CD1c-positive myeloid dendritic cell (primary cell): ENCODE data around the gene ENPP6.

ENCODE experiments used
- DNase-seq: peaks from one replicate; pipeline ENCODE4 v3.0.0-alpha.2; 2016; ENCODE audit errors: extremely low spot score

ENPP6 gene

DNA sequence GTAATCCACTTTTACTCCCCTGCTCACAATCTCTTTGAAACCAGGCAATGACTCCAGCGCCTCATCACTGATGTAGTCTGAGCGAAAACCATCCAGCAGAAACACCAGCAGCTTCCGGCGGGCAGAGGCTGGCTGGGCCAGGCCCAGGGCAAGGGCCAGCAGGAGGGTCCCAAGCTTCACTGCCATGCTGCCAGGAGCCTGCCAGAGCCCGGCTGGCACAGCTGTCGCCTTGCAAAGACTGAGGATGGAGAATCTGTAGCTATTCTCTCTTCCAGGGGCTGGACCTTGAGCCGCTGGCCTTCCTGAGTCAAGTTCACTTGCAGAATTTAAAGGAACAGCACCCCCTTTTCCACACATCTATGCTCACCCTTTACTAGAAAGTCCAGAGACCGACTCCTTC lies at the start of gene ENPP6:
Gene ENPP6, minus strand, starts transcription at position 240 of the 400 bp plus-strand sequence. Its CDS starts 54 bp downstream, at position 186.
- DNase-seq, result no peak

GRCh38 chr4:184267206-184267608 lies 49.5 kb upstream of the ENPP6 start:
- no peak for DNase-seq

DNA sequence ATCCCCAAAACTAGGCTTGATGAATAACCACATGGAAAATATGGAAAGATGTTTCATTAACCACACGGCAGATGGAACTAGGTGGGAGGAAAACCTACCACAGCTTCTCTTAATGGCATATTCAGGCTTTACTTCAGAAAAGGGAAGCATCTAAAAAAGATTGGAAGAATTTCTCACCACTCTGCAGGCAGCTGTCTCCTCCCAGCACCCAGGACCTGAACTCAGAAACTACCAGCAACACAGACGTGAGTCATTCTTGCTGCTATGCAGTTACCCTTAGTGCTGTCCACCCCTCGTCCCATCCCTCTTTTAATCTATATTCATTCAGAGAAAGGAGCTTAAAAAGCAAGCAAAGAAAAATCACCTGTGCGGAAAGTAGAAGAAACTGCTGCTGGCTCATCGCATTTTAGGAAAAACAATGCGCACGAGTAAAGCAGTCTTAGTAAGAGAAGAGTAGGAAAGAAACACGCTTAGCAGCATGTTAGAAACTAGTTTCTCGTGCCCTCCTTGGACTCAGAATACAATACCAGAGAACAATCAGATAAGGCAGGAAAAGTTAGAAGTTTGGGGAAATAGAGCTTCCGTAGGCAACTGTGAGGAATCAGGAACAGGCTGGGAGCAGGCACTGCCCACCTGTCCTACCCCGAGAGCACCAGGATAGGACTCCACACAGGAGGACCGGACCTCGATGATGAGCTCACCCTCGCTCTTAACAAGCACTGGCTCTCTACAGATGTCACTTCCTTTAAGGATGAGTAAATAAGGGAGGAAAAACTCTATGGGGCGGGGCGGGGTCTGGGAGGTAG lies 48.1 kb upstream of the ENPP6 start:
- peak; percentile 84 for DNase-seq

GRCh38 chr4:184263910-184264732 lies 46.4 kb upstream of the ENPP6 start:
- DNase-seq, result peak; percentile 96

GRCh38 chr4:184263461-184263860 lies 45.8 kb upstream of the ENPP6 start:
- no peak for DNase-seq

GRCh38 chr4:184262901-184263300 lies 45.2 kb upstream of the ENPP6 start:
- DNase-seq, result peak; percentile 12

GRCh38 chr4:184261246-184261645 lies 43.6 kb upstream of the ENPP6 start:
- DNase-seq, result no peak

GRCh38 chr4:184259866-184260265 lies 42.2 kb upstream of the ENPP6 start:
- no peak for DNase-seq

DNA sequence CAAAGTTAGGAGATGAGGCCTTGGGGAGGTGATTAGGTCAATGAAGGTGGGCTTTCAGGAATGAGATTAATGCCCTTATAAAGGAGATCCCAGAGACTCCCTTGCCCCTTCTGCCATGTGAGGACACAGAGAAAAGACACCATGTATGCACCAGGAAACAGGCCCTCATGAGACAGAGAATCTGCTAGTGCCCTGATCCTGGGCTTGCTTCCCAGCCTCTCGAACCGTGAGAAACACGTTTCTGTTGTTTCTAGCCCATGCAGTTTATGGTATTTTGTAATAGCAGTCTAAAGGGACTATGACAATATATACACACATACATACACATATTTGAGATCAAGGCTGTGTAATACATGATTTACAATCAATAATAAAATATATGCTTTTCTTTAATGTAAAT lies 41.4 kb upstream of the ENPP6 start:
- DNase-seq, result no peak

GRCh38 chr4:184255871-184256642 lies 38.4 kb upstream of the ENPP6 start:
- no peak for DNase-seq

DNA sequence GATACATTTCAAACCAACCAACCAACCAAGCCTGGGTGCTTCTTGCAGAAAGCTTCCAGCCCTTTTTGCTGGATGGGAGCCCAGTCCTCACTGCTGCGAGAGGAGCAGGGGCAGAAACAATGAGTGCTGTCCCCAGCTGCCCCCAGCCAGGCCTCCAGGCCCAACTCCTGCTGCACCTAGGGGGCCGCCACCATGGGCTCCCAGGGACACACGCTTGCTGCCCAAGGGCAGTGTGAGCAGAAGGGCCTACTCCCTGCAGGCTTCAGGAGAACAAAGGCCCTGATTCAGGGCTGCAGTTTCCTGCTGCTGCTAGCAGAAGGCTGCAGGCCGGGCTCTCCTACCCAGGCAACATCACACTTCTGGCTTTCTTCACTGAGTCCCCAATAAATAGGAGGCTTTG lies 37.7 kb upstream of the ENPP6 start:
- no peak for DNase-seq

DNA sequence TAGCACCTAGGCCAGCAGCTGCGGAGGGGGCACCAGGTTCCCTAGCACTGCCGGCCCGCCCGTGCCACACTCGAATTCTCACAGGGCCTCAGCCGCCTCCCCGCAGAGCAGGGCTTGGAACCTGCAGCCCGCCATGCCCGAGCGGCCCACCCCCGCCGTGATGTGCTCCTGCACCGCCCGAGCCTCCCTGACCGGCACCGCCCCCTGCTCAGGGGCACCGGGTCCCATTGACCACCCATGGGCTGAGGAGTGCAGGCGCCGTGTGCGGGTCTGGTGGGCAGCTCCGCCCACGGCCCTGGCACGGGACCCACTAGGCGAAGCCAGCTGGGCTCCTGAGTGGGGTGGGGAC lies 35.4 kb upstream of the ENPP6 start:
- DNase-seq, result no peak

DNA sequence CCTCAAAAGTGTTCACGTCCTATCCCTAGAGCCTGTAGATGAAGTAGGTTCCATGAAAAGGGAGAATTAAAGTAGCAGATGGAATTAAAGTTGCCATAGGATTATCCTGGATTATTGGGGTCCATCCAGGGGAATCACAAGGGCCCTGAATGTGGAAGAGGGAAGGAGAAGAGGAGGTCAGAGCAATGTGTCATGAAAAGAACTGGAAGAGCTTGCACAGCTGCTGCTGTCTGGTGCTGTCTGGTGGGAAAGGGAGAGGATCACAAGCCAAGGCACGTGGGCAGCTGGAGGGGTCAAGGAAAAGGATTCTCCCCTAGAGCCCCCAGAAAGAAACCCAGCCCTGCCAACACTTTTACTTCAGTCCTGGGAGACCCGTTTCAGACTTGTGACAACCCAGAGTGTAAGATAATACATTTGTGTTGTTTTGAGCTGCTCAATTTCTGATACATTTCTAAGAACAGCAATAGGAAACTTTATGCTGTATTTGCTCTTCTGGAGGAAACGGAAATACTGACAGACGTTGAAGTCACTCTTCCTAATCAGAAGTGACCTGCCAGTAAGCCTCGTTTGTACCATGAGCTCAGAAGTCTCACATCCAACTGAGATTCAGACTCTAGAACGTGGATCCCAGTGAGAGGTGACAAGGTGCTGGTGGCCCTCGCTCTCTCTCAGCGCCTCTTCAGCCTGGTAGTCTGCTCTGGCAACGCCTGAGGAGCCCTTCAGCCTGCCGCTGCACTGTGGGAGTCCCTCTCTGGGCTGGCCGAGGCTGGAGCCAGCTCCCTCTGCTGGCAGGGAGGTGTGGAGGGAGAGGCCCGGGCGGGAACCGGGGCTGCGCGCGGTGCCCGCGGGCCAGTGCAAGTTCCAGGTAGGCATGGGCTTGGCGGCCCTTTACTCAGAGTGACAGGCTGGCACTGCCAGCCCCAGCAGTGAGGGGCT lies 34.7 kb upstream of the ENPP6 start:
- no peak for DNase-seq

GRCh38 chr4:184251670-184251980 lies 34.0 kb upstream of the ENPP6 start:
- DNase-seq, result no peak

GRCh38 chr4:184250795-184251669 lies 33.4 kb upstream of the ENPP6 start:
- peak; percentile 68 for DNase-seq

- no peak for DNase-seq
Observed at GRCh38 chr4:184248216-184248615, 30.5 kb upstream of the ENPP6 start.

DNA sequence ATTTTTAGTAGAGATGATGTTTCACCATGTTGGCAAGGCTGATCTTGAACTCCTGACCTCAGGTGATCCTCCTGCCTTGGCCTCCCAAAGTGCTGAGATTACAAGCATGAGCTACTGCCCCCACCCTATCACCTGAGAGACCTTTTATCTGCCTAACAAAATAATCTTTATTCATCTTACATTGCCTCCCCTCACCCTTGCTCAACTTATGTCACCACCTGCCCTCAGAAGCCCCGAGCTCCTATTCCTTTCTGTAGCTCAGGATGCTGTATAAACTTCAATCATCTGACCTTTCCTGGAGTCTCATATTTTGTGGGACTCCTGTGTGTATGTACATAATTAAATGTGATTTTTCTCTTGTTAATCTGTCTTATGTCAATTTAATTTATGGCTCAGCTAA lies 29.7 kb upstream of the ENPP6 start:
- DNase-seq, result no peak

DNA sequence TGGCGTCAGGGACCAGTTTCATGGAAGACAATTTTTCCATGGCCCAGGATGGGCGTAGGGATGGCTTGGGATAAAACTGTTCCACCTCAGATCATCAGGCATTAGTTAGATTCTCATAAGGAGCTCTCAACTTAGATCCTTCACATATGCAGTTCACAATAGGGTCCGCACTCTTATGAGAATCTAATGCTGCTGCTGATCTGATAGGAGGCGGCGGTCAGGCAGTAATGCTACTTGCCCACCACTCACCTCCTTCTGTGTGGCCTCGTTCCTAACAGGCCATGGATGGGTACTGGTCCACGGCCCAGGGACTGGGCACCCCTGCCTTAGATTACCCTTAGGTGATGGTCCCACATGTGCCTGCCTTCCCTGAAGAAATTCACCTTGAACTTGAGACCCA lies 28.8 kb upstream of the ENPP6 start:
- DNase-seq, result no peak

- no peak for DNase-seq
Observed at GRCh38 chr4:184238072-184238745, 20.5 kb upstream of the ENPP6 start.

GRCh38 chr4:184237612-184238011 lies 19.9 kb upstream of the ENPP6 start:
- DNase-seq, result peak; percentile 12
